Cardiac muscle cell (in vitro differentiated cells and primary cell): ENCODE measurements around the gene COQ9. TPM values are rescaled to one million over a fixed set of nuclear protein-coding genes. Genes with fewer than 3 reads are reported as not detected.

Experiments
- DNase-seq, 2 donors: peaks; one replicate each; pipeline versions ENCODE4 v3.0.0 to v3.0.0-alpha.2; 2010 to 2017; ENCODE audit warnings: low read depth in 1 of 2, low spot score in 1 of 2
- H3K27ac ChIP-seq: fragments of 200-600 bp; sonication (generic); 2 replicates; pipeline ENCODE4 v1.5.1; 2016
- H3K27me3 ChIP-seq: fragments of 200-600 bp; sonication (generic); 2 replicates; pipeline ENCODE4 v1.6.0; 2016; ENCODE audit warnings: control low read depth
- H3K36me3 ChIP-seq: fragments of 200-600 bp; sonication (generic); 2 replicates; pipeline ENCODE4 v1.5.1; 2016; ENCODE audit warnings: control low read depth
- H3K4me1 ChIP-seq: fragments of 200-600 bp; sonication (generic); 2 replicates; pipeline ENCODE4 v1.8.1; 2017; ENCODE audit warnings: low read depth, mild to moderate bottlenecking, mixed run types
- H3K4me3 ChIP-seq: fragments of 200-600 bp; sonication (generic); 2 replicates; pipeline ENCODE4 v1.5.1; 2016; ENCODE audit warnings: mild to moderate bottlenecking
- H3K9me3 ChIP-seq: fragments of 200-600 bp; sonication (generic); 2 replicates; pipeline ENCODE4 v1.5.1; 2017; ENCODE audit warnings: low read depth, mild to moderate bottlenecking, control low read depth
- CTCF ChIP-seq: IDR thresholded peaks from 2 replicates; pipeline ENCODE4 v1.5.1; 2012; ENCODE audit warnings: low read depth, mild to moderate bottlenecking, low read length
- polyA plus RNA-seq: library from polyadenylated mRNA; unstranded; fragments of >200 nt; fragmentation: Nextera tagmentation; extraction: Ambion mirVana; gene quantifications from 2 replicates; pipeline ENCODE4 v1.2.1, GENCODE V29; 2016
- total RNA-seq: library from RNA; depleted of rRNA; stranded (reverse); fragments of >200 nt; gene quantifications from 2 replicates; pipeline ENCODE4 v1.2.3, GENCODE V29; 2016

COQ9 gene
- total and polyA plus RNA-seq, 2 experiments from 2014 or later = 111 to 152 TPM

DNA sequence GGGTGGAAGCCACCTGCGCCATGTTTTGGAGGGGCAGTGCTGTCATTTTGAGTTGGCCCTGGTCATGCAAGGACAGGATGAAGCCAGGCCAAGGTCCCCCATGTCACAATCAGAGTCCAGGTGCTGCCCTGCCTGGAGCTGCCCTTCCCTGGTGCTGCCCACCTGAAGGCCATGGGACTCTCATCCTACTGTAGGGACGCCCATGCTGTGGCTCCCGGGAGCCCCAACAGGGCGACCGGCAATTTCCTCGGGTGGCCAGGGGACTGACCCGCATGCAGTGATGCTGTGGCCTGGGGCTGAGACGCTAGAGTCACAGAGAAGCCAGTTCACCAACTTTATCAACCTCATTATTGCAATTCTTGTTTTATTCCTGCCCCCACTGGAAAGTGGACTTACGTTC is 34.7 kb upstream of the COQ9 start:
- Histone ChIP-seq H3K36me3 (no peaks in the 10 kb centered on the region), H3K27me3 (no peaks in the 10 kb centered on the region), H3K9me3 (no peaks in the 10 kb centered on the region), H3K4me1 (no peaks in the 10 kb centered on the region), H3K4me3 (no peak overlapping the region), H3K27ac (no peak overlapping the region)
- no peak for DNase-seq
- TF ChIP-seq CTCF = no peak

DNA sequence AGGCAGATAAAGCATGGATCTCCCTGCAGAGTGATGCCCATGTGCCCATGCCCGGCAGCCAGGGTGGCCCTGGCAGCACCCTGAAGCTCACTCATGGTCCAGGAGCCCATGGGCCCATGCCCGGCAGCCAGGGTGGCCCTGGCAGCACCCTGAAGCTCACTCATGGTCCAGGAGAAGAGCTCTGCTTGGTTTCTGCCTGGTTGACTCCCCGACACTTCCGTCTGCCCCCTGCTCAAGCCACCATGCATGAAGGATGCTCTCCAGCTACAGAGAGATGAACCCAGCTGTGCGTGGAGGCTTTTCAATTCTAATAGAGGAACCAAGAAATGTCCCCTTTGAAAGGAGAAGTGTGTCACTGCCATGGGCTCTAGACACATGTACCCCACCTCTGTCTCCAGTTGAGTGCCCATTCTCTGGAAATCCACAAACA is 34.0 kb upstream of the COQ9 start:
- Histone ChIP-seq H3K4me1 (no peaks in the 10 kb centered on the region), H3K27ac (no peak overlapping the region), H3K36me3 (no peaks in the 10 kb centered on the region), H3K27me3 (no peaks in the 10 kb centered on the region), H3K9me3 (no peaks in the 10 kb centered on the region), H3K4me3 (no peak overlapping the region)
- no peak for DNase-seq
- no peak for TF ChIP-seq CTCF

GRCh38 chr16:57413733-57414132 is 33.5 kb upstream of the COQ9 start:
- Histone ChIP-seq H3K27ac (no peak overlapping the region), H3K4me1 (no peaks in the 10 kb centered on the region), H3K36me3 (no peaks in the 10 kb centered on the region), H3K9me3 (no peaks in the 10 kb centered on the region), H3K27me3 (no peaks in the 10 kb centered on the region), H3K4me3 (no peak overlapping the region)
- no peak for TF ChIP-seq CTCF
- no peak for DNase-seq

DNA sequence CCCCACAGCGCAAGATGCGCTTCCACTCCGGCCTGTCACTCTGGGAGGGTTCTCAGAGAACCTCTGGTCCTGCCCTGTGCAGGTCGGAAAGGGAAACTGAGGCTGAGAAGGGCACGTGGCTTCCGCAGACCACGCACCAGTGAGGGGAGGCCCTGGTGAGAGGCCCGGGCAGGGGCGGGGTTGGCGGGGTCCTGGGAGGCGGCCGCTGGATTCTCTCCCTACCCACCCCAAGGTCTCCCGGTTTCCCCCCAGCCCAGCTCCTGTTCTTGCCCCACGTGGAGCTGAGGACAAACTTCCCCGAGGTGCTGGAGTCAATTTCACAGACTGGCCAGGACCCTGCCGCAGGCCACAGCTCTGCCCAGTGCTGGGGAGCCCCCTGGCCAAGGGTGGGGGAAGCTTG is 31.2 kb upstream of the COQ9 start:
- Histone ChIP-seq H3K4me1 (no peaks in the 10 kb centered on the region), H3K9me3 (no peaks in the 10 kb centered on the region), H3K36me3 (no peaks in the 10 kb centered on the region), H3K27me3 (no peaks in the 10 kb centered on the region), H3K4me3 (no peak overlapping the region), H3K27ac (no peak overlapping the region)
- no peak for TF ChIP-seq CTCF
- DNase-seq = no peak

- TF ChIP-seq CTCF = no peak
- H3K9me3 ChIP-seq = no peaks in the 10 kb centered on the region
- H3K27ac ChIP-seq = no peak overlapping the region
- H3K36me3 ChIP-seq = no peaks in the 10 kb centered on the region
- no peak overlapping the region for H3K4me3 ChIP-seq
- no peak for DNase-seq
- no peaks in the 10 kb centered on the region for H3K4me1 ChIP-seq
- H3K27me3 ChIP-seq = no peaks in the 10 kb centered on the region
Measured at GRCh38 chr16:57419506-57419905, 27.8 kb upstream of the COQ9 start.
